CD4-positive, alpha-beta T cell treated with Interleukin-21 for 1 hour (primary cell): Measurements from ENCODE around the gene TMEM98.
"Not testable (repeated sequence)": the region's sequence is repeated elsewhere in the genome, so short reads cannot be mapped to it uniquely, and the experiment has no call there.

Experiments
- DNase-seq: peaks from one replicate; pipeline ENCODE4 v3.0.0-alpha.2; 2020

TMEM98 gene

DNA sequence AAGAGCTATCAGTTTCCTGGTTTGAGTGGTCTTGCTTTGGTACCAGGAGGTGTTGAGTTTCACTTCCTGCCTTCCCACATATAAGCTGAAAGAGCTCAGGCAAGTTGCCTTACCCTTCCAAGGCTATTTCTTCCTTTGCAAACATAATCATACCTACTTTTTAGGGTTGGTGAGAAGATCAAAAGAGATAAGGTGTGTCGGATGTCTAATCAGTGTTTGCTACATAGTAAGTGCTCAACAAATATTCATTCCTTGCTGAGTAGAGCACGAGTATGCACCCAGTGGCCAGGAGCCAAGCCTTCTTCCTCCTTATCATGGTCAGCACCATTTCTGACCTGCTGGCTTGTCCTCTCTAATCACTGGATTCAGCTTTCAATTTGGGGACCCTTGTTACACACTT is 12.7 kb upstream of the TMEM98 start:
- DNase-seq = no peak

DNA sequence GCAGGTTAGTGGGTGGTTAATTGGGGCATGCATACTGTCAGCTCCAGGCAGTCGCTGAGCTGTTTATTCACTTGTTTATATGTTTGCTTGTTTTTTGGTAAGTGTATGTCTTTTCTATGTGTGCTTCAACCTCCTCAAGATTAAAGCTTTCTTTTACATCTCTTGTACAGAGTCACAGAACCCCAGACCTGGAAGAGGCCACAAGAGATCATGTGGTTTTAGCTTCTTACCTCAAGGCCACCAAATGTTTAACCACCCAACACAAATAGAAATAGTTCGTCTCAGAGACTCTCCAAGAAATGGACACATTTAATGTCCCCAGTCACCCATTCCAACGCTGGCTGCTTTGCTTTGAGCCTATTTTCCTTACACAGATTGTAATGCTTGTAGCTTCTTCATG is 11.8 kb upstream of the TMEM98 start:
- no peak for DNase-seq

DNA sequence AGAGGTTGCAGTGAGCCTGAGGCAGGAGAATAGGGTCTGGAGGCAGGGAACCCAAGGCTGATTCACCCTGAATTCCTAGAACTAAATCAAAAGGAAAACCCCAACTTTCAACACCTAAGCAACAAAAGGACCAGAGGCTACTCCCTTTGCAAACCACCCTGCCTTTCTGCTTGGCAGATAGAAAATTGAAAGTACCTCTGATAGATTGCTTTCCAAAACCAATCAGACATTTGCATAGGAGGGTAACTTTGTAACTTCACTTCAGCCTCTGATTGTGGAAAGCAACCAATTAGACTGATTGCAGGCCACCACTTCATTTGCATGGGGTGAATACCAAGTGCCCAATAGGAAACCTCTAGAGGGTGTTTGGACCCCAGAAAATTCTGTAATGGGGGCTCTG is 10.9 kb upstream of the TMEM98 start:
- DNase-seq = no peak

DNA sequence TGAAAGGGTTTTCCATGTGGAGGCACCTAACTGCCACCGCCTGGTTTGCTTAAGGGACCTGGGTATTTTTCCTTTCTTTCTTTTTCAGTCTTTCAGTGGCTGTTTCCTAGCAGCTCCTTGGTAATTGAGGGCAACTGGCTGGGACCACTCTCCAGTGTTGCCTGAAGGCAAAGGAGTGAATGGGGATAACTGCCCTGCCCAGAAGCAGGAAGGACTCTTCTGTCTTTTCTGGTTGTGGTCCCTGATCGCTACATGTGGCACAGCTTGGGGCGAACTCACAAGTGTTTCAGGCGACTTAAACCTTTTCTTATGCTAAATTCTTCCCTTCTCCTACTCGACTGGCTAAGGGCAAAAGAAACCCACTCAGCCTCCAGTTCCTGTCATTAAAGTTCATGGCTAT is 10.1 kb upstream of the TMEM98 start:
- no peak for DNase-seq

DNA sequence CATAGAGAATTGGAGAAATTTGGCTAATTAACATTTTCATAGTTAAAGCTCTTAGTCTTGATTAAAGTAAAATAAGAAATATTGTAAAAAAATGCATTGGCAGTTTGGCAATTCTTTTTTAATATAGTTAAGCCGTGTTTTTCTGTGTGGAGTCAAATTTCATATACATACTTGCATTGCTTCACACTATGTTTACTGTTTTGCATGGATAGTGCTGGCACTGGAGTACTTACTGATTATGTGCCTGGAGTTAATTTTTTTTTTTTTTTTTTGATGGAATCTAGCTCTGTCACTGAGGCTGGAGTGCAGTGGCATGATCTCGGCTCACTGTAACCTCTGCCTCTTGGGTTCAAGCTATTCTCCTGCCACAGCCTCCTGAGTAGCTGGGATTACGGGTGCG is 8.1 kb upstream of the TMEM98 start:
- not testable (repeated sequence) for DNase-seq

DNA sequence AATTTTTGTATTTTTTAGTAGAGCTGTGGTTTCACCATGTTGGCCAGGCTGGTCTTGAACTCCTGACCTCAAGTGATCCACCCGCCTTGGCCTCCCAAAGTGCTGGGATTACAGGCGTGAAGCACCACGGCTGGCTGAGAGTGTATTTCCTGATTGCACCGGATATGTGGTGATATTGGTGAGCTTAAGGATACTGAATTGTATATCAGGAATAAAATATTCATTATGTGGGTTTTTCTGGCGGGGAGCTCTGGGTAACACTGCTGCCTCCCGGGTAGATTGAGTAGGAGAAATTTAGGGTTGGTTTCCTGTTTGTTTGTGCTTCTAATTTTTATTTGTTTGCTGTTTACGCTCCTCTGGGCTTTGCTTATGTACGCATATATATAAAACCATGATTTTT is 7.7 kb upstream of the TMEM98 start:
- DNase-seq = no peak

DNA sequence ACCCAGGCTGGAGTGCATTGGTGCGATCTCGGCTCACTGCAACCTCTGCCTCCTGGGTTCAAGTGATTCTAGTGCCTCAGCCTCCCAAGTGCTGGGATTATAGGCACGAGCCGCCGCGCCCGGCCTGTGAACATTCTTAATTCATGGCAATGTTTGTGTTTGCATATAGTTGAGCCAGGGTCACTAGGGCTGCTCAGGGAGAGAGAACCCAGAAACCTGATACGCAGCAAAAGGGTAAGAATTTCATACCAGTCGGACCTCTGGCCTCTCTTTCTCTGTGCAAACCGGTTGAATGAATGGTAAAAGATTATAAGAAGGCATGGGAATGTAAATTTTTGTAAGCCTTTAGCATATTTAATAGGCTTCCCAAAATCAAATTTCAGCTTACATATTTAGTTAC is 6.9 kb upstream of the TMEM98 start:
- no peak for DNase-seq

DNA sequence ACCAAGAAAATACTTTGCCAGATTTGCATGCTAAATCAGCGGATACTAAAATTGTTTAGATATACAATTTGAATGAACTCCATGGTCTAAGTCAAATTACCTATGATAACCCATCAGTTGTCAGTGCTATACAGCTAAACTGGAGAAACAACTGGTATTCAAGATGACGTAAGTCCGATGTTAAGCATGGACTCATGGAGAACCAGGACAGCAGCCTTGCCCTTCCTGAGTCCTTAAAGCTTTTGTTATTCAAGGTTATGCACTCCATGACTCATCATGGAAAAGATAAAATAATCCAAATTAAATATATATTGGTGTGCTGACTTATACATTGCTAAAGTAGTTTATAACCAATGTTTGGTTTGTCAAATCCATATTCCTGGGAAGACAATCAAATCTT is 4.0 kb upstream of the TMEM98 start:
- not testable (repeated sequence) for DNase-seq

DNA sequence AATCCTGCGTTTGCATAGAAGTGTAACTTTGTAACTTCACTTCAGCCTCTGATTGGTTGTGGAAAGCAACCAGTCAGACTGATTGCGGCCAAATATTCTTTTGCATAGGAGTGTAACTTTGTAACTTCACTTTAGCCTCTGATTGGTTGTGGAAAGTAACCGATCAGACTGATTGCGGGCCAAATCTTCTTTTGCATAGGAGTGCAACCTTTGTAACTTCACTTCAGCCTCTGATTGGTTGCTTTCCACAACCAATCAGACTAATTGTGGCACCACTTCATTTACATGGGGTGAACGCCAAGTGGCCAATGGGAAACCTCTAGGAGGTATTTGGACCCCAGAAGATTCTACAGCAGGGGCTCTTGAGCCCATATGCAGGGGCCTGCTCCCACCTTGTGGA is 1.8 kb upstream of the TMEM98 start:
- no peak for DNase-seq

DNA sequence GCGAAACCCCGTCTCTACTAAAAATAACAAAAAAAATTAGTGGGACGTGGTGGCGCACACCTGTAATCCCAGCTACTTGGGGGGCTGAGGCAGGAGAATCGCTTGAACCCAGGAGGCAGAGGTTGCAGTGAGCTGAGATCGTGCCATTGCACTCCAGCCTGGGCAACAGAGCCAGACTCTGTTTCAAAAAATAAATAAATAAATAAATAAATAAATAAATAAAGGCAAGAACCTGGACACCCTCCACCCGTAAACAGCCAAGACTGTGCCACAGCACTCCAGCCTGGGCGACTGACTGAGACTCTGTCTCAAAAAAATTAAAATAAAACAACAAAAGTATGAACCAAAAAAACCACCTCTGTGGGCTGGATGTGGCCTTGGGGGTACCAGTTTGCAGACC is 1.2 kb upstream of the TMEM98 start:
- DNase-seq = not testable (repeated sequence)

DNA sequence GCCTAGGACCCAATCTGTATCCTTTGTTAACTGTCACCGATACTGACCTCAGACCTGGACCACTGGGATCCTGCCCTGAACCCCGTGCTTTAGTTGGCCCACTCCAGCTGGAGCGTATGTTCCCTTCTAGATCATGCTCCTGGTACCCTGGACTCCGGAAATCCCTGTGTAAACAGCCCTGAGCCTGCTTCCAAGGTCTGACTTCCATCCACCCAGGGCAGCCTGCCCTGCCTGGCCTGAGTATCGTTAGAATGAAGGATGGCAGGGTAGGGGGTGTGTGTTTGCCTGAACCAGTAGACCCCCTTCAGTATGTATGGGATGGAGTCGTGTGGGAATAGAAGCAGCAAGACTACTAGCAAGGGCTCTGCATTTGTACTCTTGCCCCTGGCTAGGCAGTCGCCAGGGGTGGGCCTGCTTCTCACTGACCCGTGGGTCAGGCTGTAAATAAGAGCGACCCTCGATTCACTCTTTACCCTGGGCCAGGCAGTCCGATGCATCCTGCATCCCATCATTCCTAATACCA is 691 bp upstream of the TMEM98 start:
- no peak for DNase-seq

DNA sequence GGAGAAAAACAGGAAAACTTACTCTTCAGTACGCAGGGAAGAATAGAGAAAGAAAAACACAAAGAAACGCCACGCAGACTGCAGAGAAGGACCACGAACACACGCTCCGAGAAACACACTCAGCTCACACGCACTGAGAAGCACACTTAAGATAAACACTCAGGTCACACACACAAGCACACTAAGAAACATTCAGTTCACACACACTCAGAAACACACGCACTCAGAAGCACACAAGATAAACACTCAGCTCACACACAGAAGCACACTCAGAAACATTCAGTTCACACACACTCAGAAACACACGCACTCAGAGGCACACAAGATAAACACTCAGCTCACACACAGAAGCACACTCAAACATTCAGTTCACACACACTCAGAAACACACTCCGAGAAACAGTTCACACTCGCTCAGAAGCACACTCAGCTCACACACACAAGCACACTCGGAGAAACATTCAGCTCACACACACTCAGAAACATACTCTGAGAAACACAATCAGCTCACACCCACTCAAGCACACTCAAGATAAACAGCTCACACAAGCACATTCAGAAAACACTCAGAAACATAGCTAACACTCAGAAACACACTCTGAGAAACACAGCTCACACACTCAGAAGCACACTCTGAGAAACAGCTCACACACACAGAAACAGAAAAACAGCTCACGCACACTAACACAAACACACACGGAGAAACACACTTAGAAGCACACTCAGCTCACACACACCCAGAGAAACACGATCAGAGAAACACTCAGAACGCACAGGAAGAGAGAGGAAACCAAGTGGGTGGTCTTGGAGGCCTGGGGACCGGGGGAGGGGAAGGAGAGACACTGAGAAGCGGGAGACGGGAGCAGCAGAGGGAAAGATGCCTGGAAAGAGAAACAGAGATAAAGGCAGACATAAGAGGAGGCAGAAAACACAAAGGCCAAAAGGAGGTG is 908 bp downstream of the TMEM98 start:
- DNase-seq = no peak

DNA sequence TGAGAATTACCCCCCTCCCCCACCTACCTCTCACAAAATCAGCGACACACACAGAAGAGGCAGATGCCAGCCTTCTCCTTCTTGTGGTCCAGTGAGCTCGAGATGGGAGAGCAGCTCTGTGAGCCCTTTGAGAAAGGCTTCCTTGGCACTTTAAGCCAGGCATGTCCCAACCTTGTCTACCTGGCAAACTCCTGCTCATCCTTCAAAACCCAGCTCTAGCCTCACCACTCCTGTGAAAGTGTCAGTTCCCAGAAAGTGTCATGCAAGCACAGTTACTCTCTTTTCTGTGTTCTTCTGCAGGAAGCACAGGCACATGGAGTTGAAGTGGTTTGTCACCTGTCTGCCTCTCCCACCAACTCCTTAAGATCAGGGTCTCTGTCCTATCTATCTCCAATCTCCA is 1.6 kb downstream of the TMEM98 start:
- no peak for DNase-seq

DNA sequence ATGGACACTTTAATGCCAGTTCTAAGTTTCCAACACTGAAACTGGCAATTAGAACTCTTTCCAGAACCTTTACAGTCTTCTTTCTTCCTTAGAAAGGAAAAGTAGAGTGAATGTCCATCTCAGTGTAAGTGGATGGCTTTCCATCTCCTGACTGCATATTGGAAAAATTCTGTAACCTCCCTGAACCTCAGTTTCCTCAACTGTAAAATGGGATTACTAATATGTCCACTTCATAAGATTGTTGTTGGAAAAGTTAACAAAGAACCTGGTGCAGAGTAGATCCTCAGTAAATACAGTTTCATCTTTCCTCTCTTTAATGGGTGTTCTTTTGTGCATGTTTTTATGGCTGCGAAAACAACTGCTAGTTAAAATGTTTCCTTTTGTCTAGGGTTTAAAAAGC is 2.6 kb downstream of the TMEM98 start:
- DNase-seq = no peak

DNA sequence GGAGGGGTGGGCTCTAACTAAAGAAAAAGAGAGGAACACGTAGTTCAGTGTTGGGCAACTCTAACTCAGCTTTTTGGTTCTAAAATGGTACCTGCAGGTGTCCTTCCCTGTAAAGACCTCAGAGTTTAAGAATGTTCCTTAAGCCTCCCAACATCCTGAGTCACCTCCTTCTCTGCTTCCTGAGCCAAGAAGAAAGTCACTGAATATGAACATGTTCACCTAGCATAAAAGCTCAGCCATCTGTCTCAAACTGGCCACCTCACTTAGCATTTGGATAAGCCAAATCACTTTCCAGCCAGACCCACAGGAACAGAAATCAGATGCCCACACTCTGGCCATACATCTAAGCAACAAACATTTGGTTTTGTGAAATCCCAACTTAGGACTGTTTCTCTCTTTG is 3.7 kb downstream of the TMEM98 start:
- no peak for DNase-seq

DNA sequence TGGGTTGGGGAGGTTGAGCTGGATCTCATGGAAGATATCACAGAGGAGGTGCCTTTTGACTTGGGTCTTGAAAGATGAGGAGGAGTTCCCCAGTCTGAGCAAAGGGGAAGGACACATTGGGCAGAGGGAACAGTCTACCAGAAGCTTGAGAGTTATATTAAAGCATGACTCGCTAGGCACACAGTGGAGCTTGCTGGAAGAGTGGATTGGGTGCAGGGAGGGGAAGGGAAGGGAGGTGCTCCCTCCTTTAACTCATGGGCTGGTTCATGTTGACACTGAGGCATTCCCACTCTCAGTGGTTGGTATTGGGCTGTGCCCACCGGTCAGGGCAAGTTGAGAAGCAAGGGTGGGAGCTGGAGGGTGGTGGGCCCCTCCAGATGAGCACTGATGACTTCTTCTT is 5.9 kb downstream of the TMEM98 start:
- DNase-seq = no peak

DNA sequence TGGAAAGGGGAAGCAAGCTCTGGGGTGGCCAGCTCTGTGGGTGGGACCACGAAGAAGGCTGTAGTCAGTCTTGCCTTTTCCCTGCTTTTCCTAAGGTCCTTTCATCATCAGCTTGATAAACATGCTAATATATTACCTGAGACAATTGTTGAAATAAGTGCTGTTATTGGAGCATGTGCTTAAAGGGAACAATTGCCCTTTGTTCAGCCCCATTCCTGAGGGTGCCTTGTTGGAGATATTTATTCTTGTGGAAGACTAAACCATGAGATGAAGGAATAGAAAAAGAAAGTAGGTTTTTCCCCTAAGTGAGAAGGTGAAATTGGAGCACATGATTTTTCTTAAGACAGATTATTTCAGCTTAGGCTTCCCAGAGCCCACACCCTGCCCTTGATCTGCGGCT is 7.8 kb downstream of the TMEM98 start:
- no peak for DNase-seq

DNA sequence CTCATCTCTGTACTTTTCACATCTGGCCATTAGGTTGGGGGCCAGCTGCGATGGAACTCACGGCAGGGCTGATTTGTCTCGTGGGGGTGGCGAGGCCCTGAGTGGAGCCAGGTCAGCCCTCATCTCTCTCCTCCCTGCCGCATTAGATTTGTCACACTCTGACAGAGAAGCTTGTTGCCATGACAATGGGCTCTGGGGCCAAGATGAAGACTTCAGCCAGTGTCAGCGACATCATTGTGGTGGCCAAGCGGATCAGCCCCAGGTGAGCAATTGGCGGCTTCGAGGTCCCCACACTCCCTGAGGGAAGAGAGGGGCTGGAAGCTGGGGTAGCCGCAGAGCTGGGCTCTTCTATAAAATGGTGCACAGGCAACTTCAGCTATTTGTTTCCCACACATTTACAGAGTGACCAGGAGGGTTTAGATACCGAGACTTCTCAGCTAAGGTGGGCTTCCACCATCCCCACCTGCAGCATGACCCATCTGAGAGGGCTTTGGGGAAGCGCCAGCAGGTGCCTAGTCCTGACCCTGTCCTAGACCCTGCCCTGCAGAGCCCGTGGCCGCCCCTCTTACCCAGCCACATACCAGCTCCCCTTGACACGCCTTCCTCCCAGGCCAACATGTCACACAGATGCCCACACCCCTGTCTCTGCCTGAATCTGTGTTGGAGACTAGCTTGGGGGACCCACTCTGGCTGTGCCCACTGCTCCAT is 8.4 kb downstream of the TMEM98 start:
- no peak for DNase-seq

DNA sequence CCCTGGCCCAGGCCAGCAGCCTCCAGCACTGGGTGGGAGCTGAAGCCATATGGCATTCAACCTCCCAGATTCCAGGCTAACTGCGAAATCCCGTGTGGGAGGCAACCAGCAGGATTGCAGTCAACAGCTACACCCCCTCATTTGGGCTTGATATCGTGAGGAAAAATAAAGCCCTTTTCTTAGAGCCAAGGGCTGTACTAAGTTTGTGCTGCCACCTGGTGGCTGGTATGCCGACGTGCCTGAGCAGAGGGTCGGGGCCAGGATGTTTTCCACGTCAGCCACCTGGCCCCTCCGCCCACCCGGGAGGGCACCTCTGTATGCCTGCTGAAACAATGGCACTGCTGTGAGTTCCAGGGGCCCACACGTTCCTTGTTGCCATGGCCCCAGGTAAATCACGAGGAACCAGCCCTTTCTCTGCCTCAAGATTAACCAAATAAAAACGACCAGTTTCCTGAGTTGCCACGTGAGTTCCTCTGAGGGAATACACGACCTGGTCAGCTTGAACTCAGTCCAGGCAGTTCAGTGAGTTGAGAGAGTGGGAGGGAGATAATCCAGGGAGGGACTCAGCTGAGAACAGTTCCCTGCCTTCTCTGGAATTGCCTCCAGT is 9.0 kb downstream of the TMEM98 start:
- peak; percentile 58 for DNase-seq

DNA sequence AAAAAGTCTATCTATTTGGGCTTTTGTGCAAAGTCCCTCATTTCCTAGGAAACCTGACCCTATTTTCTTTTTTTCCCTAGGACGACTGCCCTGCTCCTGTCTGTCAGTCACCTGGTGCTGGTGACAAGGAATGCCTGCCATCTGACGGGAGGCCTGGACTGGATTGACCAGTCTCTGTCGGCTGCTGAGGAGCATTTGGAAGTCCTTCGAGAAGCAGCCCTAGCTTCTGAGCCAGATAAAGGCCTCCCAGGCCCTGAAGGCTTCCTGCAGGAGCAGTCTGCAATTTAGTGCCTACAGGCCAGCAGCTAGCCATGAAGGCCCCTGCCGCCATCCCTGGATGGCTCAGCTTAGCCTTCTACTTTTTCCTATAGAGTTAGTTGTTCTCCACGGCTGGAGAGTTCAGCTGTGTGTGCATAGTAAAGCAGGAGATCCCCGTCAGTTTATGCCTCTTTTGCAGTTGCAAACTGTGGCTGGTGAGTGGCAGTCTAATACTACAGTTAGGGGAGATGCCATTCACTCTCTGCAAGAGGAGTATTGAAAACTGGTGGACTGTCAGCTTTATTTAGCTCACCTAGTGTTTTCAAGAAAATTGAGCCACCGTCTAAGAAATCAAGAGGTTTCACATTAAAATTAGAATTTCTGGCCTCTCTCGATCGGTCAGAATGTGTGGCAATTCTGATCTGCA is 12.9 kb downstream of the TMEM98 start:
- DNase-seq = no peak

DNA sequence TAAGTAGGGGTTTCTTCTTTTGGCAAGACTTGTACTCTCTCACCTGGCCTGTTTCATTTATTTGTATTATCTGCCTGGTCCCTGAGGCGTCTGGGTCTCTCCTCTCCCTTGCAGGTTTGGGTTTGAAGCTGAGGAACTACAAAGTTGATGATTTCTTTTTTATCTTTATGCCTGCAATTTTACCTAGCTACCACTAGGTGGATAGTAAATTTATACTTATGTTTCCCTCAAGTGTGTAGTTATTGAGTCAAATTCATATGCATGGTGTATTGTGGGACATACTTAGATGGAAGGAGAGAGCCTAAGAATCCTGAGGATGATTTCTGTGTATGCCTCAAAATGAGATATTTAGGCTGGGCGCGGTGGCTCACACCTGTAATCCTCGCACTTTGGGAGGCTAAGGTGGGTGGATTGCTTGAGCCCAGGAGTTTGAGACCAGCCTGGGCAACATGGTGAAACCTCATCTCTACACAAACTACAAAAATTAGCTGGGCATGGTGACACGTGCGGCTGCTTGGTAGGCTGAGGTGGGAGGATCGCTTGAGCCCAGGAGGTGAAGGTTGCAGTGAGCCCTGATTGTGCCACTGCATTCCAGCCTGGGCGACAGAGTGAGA is 13.6 kb downstream of the TMEM98 start:
- no peak for DNase-seq

DNA sequence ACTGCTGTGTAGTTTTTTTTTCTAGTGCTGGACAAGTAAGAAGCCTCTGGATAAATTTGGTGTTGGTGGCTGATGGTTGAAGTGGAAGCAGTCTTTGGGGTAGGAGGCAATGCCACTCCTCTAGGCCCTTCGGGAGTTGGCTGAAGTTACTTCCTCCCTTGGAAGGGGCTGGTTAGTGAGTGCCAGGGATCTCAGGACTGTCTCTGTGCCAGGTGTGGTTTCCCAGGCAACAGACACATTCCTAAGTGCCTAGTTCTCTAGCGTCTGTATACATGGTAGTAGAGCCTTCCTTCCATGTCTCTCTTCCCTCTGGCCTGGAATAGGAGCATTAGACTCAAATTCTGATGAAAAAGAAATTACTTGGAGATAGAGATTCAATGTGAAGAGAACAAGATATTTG is 15.3 kb downstream of the TMEM98 start:
- DNase-seq = no peak
